ENCODE results near the gene PPP1R14C.

GRCh38 chr6:150142670-150143515 lies at the start of gene PPP1R14C:
- TF ChIP-seq CTCF (optimal IDR thresholded peaks at IDR 0.05 in 1 of 3, IDR thresholded peaks at IDR 0.05 in 1 of 3, conservative IDR thresholded peaks at IDR 0.05 in 1 of 3; ENCODE audit: extremely low read depth in 1 of 3, insufficient read depth in 2 of 3, low read length in 3 of 3) (no peak), EZH2 (IDR thresholded peaks at IDR 0.05; ENCODE audit: low read length) (no peak)

Measured in keratinocyte (primary cell).